ENCODE measurements around the gene WNT3A.

WNT3A gene

DNA sequence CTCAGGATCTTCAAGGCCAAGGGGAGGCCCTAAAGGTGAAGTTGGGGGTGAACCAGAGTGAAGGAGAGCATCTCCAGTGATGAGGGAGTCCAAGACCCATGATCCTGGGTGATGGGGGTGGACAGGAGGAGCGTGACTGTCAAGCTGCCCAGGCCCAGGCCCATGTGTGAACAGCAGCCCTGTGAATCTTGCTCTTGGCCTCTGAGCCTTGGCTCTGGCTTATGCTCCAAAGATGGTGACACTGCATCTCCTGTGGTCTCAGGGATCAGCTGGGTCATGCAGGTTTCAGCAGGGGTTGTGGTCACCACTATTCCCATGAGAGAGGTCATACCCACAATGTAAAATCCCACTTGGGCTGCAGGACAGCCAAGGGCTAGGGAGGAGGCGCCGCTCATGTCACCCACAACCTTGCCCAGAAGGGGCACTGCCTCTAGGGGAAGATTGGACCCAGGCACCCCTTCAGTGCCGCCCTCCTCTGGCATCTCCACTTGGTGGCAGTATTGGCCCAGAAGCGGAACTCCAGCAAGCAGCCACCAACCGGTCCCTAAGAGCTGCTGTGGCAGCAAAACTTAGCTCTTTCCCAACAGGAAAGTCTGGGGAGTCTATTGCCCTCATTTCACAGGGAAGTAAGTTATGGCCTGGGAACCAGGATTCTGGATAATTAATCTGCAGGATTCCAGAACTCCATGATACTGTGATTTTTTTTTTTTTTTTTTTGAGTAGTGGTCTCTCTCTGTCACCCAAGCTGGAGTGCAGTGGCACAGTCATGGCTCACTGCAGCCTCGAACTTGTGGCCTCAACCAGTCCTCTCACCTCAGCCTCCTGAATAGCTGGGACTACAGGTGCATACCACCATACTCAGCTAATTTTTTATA, 7.5 kb upstream of the WNT3A start:
- DNase-seq (ENCODE audit: low read depth in 2 of 2), result peak; percentile 62

DNA sequence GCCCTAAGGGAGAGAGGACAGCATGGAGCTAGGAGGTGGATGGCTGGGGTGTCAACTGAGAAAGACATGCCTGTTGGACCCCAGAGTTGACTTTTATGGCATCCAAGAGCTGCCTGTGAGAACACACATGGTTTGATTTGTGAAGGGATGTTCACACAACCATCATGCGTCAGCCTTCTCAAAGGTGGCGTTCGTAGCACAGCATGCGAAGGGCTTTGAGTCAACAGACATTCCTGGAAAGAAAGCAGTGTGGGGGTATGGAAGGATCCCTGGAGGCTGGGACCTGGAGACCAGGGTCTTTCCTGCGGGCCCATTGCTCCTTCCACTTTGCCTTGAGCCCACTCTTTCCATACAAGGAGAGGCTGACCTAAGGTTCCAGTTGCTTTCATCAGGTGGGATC, 6.4 kb upstream of the WNT3A start:
- no peak for DNase-seq (ENCODE audit: low read depth in 2 of 2)

DNA sequence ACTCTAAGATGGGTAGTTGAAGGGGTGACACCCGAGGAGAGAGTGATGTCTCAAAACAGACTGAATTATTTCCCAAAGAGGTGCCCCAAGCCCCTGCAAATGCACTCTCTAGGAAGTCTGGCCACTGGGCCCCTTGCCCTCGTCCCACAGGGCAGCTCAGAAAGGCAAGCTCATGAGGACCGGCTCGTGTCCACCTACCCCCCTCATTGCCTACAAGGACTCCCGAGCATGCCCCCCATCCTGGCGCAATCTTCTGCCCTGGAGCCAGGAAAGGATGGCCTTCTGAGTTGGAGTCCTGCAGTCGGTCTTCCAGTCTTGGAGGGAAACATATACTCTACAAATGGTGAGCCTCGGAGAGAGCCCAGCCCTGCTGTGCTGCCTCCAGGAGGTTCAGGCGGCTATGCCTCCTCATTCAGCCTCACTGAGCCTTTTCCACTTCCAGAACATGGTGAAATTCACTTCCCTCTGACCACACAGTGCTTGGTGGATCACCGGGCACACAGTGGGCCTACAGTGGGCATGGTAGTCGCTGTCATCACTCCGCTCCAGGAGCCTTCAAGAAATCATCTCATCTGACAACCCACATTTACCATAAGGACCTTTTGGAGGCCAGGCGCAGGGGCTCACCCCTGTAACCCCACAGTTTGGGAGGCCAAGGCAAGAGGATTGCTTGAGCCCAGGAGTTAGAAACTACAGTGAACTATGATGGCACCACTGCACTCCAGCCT, 5.8 kb upstream of the WNT3A start:
- DNase-seq (ENCODE audit: low read depth in 2 of 2), result no peak

DNA sequence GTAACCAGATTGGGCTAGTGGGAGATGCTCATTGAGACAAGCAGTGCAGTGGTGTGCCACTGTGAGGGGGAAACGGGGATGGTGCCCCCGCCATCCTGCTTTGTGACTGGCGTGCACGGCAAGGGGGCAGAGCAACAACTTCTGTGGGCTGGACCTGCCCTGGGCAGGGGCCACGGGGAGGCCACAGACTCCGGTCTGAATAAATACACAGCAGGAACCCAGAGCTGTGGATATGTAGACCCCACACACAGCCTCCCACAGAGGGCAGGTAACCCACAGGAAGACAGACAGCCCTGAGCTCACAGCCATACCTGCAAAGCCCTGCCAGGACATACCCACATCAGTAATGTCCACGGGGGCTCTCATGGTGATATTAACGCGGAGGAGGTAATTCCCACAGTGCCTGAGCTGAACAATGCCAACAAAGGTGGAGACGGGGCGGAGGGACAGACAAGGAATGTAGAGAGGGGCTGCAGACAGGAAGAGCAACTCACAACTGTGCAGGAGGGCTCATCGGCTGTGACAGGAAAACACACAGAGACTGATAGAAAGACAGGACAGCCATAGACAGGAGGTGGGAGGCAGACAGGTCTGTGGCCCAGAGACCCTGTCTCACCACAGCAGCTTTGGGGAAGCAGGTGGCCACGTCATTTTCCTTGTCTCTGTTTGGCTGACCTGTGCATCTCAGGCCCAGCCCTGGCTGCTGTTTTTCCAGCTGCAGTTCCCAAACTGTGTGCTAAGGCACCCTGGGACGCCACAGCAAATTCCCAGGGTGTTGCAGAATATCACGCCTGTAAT, 4.9 kb upstream of the WNT3A start:
- DNase-seq (ENCODE audit: low read depth in 2 of 2), result no peak

DNA sequence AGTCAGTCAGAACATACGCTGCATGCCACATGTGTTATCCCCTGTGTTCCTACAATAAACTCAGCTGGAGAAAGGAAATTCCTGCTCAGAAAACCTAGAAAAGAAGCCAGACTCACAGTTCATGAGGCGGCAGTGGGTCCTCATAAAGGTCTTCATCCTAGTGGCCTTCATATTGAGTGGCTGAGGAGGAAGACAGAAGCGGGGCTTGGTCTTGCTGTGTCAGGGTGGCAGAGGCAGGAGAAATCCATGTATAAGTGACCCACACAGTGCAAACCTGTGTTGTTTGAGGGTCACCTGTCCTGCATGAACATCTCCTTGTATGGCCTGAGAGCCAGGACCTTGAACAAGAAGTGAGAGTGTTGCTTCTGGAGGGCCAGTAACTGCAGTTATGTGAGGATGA, 4.0 kb upstream of the WNT3A start:
- no peak for DNase-seq (ENCODE audit: low read depth in 2 of 2)

DNA sequence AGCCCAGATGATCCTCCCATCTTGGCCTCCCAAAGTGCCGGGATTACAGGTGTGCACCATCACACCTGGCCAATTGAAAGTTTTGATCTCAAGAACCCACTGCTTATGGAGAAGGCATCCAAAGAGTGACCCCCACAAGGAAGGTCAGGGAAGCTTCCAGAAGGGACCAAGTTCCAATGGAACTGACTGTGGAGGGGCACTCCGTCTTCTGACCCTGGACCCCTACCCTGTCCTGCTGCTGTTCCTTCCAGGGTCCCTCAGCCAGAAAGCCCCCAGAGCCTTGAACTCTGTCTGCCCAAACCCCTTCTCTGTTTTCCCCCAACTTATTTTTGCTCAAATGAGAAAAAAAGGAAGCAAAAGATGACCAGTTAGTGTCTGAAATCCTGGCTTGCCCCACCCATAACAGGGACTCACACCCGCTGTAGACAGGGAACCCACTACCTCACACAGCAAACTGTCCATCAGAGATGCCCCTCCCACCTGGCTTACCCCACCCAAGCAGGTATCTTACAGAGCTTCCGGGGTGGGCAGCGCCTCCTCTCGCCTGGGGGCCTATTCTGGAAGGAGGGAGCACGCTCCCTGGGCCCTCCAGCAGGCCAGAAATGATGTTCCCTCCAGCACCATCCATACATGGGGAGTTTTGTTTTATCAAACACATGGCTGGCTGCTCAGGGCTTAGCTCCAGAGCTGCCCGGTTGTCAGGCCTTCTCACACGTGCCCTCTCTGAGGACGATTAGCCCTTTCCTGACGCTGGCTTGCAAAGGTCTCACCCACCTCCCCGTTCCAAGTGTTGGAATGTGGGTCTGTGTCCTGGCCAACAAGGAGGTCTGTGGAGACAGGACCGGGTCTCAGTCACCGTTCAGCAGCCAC, 3.1 kb upstream of the WNT3A start:
- no peak for DNase-seq (ENCODE audit: low read depth in 2 of 2)

DNA sequence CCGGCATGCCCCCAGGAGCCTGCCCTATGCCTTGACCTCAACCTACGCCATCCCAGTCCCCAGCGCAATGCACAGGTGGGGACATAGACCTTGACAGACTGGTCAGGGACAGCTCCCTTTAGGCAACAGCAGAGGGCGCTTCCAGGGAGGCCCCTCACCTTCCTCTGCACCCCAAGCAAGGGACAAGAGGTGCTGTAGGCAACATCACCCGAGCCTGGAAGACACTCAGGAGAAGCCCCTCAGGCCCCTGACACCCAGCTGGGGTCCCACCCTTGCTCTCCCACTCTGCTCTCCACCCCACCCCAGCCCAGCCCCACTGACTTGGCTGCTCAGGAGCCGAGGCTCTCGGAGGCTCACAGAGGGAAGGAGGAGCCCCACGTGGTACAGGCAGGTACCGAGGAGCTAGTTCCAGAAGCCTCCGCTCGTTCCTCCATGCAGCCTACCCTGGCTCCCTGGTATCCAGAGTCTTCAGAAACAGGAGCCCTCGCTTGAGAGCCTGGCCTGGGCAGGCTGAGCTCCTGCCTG, 2.4 kb upstream of the WNT3A start:
- no peak for DNase-seq (ENCODE audit: low read depth in 2 of 2)

DNA sequence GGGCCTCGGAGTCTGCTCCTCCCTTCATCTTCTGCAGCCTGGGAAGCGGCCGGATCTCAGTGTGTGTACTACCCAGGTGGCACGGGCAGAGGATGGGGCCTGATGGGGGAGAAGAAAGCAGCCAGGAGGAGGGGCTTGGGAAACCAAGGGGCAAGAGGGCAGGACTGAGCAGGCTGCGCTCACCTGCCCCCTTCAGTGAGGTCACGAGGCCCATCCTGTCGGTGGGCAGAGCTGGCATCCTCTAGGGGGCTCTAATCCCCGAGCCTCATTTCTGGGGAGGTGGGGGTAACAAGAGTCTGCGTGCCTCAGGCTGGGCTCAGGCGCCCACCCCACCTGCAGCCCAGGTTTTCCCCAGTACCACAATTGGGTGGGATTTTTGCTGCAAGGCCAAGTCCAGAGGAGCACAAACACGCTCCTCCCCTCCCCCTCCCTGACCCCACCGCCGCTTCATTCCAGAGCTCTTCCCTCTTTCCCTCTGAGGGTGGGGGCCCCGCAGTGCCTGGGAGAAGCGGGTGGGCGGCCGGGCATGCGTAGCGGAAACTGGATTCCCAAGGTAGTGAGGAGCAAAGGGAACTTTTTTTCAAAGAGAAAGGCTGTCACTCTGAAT, 1.8 kb upstream of the WNT3A start:
- DNase-seq (ENCODE audit: low read depth in 2 of 2), result no peak

DNA sequence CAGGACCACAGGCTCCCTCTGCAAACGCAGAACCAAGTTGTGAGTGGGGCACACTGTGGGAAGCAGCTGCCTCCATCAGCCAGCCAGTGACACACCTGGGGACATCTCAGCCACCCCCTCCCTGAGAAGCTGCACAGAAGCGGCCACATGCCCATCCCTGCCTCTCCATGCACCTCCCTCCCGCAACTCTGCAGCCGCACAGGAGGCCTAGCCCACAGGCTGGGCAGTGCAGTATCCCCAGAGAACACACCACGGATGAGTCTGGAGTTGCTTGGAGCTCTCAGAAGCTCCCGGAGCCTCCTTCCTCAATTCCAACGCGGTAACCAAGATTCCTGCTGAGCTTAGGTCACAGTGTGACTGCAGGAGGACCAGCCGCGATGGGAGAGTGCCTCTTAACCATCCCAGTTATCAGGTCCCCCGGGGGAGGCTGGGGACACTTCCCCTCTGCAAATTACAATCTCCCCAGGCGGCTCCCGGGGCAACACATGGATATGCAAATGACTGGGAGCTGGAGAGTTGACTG, 1.2 kb upstream of the WNT3A start:
- DNase-seq (ENCODE audit: low read depth in 2 of 2), result no peak

DNA sequence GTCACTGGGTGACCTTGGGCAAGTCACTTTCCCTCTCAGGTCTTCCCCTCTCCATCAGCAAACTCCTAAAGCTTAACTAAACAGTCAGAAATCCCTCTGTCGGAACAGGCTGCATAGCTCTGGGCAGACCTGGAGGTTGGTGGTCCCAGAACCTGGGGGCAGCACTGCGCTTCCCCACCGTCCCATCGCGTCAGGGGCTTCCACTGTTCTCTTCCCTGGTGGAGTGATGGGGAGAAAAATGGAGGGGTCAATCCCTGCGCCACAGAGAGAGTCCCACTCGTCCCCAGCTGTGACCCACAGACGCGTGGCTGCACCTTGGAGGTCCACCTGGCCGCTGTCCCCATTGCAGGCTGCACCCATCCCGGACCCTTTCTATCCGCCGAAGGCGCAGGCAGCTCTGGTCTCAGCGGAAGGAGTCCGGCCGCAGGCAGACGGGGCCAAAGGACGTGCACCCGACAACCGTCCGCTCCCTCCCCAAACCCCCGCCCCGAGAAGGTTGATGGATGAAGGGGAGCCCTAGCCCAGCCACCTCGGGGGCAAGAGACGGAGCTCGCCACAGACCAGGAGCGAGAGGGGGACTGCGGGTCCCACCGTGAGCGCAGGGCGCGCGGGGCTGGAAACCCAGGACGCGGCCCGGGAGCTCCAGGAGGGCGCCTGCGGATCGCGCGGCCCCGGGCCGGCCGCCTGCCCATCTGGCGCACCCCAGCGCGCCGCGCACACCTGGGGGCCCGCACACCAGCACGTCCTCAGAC, 588 bp upstream of the WNT3A start:
- DNase-seq (ENCODE audit: low read depth in 2 of 2), result no peak

DNA sequence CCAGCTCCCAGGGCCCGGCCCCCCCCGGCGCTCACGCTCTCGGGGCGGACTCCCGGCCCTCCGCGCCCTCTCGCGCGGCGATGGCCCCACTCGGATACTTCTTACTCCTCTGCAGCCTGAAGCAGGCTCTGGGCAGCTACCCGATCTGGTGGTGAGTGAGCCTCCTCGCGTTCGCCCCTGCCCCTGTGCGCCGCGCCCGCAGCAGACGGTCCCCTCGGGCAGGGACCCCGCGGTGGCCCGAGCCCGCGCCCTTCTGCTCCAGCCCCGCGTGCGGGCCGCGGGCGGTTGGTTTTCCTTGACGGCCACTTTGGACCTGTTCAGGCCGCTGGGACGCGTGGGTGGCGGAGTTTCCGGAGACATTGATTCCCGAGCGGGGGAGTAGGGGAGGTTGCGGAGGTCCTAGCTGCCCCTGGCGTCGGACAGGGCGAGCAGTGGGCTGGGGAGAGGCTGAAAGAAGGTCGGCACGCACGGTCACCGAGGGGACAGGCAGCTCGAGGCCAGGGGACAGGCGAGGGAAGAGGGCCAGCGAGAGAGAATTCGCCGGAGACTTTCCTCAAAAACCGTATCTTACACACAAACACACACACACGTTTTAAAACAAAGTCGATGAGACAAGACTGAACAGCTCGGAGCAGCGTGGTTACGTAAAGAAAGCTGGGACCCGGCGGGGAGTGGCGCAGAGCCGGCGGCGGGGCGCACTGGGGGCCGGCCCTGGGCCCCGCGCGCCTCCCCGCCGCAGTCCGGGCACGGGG, 427 bp downstream of the WNT3A start:
- DNase-seq (ENCODE audit: low read depth in 2 of 2), result no peak

DNA sequence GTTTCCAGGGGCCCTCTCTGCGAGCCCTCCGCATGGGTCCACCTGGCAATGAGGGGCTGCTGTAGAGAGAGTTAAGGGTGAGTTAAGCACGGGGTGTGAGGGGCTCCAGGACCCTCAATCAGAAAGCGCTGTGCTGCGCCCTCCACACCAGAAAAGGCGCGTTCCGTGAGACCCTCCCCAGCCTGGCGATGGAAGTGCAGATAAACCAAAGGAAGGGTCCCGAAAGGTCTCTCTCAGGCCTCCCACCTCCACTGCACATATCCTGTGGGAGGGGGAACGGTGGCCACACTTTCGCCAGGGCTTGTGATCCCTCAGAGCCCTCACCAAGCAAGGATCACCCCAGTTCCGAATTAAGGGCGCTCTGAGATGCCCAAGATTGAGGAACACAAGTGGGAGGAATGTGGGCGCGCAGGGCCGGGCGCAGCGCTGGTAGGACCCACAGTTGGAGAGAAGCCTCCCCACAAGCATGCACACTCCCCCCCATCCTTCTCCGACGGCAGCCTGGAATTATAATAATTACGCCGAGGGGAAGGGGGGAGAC, 1.1 kb downstream of the WNT3A start:
- no peak for DNase-seq (ENCODE audit: low read depth in 2 of 2)

DNA sequence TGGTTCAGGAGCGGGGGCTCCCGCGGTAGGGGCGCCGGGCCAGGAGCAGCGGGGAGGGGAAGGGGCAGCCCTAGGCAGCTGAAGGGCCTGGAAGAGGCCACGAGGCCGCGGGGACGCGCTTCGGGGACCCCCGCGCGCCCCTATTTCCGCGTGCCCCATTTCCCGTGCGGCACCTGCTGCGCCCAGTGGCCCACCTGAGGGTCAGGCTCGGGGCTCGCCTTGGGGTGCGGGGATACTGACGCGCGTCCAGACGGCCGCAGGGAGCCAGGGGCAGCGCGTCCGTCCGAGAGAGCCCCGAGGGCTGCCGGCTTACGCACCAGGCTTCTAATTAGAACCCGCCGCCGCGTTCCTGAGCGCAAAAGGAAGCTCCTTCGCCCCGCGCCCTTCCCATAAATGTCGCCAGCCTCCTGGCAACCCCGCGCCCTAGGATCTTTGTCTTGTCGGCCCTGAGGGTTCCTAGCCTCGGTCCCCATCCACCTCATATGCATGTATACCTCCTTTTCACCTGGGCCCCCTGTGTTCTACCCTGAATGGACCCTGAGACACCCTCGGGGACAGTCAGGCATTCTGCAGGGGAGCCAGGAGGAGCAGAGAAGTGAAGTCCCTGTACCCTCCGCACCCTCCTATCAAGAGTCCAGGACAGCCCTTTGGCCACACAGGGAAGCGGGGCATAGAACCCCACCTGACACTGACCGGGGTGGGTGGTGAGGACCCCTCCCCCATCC, 1.8 kb downstream of the WNT3A start:
- no peak for DNase-seq (ENCODE audit: low read depth in 2 of 2)

DNA sequence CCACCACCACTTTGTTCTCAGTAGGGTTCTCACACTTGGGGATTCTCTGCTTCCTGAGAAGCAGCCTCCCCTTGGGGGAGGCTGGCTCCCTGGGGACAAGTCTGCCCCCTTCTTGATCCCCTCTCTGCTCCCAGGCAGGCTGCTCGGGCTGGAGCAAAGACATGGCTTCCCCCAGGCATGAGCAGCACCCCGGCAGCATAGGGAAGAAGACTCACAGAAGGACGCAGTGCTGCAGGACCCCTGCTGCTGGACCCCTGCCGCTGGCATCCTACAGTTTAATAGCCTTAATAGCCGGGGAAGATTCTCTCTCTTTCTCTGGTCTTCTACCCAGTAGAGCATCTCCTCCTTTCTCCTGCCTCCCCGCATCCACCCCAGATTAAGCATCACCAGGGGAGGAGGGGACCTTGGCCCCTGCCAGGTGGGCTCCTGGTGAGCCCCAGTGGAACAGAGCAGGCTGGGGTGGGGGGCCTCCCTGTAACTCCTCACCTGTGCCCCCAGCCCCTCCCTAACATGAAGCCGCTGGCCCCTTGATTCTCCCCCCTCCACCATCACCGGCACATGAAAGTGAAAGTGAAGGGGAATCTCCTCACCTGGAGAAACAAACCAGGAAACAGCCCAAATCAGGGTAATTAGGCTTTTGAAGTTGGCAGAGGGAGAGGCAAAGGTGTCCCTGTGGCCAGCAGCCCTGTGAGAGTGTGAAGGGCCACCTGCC, 2.5 kb downstream of the WNT3A start:
- no peak for DNase-seq (ENCODE audit: low read depth in 2 of 2)

DNA sequence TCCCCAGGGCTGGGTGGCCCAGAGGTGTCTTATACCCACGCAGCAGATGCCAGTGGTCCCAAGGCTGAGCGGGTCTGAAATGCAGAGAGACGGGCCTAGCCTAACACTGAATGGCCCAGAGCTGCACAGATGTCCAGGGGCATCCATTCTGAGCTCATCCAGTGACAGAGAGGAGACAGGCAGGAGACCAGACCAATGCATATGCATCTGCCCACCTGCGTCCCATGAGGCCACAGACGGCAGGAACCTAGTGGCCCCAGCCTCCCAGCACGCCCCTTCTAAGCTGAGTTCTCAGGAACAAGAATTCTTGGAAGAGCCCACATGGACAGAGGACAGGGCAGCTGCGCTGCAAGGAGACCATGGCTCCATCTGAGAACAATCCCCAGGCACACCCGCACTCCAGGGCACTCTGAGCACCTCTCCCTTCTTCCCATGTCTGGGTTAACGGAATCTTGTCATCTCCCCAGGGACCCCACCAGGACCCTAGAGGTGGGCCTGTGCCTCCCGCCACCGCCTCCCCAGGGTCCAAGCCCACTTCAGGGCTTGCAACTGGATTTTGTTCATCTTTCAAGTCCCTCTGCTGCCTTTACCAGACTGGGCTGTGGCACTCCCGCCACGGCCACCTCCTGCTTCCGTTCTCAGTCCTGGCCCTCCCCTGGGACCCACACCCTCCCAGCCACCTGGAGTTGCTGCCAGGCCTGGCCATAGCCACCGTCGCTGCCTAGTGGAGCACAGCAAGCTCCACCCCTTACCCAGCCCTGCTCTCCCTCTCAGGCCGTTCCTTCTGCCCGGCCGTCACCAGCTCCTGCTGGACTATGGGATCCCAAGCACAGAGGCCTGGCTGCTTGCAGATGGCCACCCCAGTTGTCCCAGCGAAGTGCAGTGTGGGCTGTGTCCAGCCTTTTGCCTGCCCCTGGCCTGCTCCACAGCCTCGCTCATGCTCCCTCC, 3.3 kb downstream of the WNT3A start:
- no peak for DNase-seq (ENCODE audit: low read depth in 2 of 2)

DNA sequence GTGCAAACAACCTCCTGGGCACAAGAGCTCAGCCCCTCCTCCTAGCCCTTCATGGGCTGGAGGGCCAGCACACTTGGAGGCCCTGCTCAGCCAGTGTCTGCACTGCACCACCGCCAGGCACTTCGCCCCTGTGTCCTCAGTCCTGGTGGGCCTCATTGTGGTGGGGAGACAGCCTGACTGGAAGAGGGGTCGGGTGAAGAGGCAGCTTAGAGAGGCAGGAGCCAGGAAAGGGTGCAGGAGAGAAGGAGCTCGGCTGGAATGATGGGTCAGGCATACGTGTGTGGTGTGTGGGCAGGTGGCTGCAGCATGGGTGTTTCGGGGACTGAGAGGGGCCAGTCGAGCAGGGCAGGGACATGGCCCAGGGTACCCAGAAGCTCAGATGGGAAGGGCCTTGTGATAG, 4.1 kb downstream of the WNT3A start:
- no peak for DNase-seq (ENCODE audit: low read depth in 2 of 2)

Data from stimulated activated CD4-positive, alpha-beta T cell treated with anti-CD3 and anti-CD28 coated beads, Interleukin-15, amount 100 ng/mL, for 48 hours (primary cell).